HG03060 (cell line): Measurements from ENCODE around the gene ASCC3.
"Not testable (repeated sequence)": the region's sequence is repeated elsewhere in the genome, so short reads cannot be mapped to it uniquely, and the experiment has no call there.

ENCODE experiments used
- ATAC-seq: cut with Tn5 transposase; IDR thresholded peaks from one replicate; pipeline ENCODE4 v1.9.1; 2021; ENCODE audit warnings: low read depth, moderate number of reproducible peaks; ENCODE audit not compliant: unreplicated experiment

The ASCC3 gene

GRCh38 chr6:100880853-100881706 is at the start of gene ASCC3:
Gene ASCC3, minus strand, starts transcription at chr6:100881329. Its CDS starts 13,332 bp downstream, at chr6:100867997.
- peak; percentile 85 for ATAC-seq

- ATAC-seq: no peak
These were observed 44.6 kb upstream of the ASCC3 start for GRCh38 chr6:100925749-100926148.

GRCh38 chr6:100924534-100925227 is 43.6 kb upstream of the ASCC3 start:
- ATAC-seq: no peak

GRCh38 chr6:100923481-100924165 is 42.5 kb upstream of the ASCC3 start:
- ATAC-seq: no peak

- ATAC-seq: no peak
These were observed 39.0 kb upstream of the ASCC3 start for GRCh38 chr6:100920028-100920605.

- ATAC-seq: no peak
These were observed 37.0 kb upstream of the ASCC3 start for GRCh38 chr6:100918152-100918551.

- no peak for ATAC-seq
These were observed 34.7 kb upstream of the ASCC3 start for GRCh38 chr6:100915876-100916275.

GRCh38 chr6:100913400-100914276 is 32.5 kb upstream of the ASCC3 start:
- no peak for ATAC-seq

GRCh38 chr6:100906325-100906724 is 25.2 kb upstream of the ASCC3 start:
- no peak for ATAC-seq

GRCh38 chr6:100905067-100905466 is 23.9 kb upstream of the ASCC3 start:
- no peak for ATAC-seq

- no peak for ATAC-seq
These were observed 23.2 kb upstream of the ASCC3 start for GRCh38 chr6:100904316-100904715.

- no peak for ATAC-seq
These were observed 20.5 kb upstream of the ASCC3 start for GRCh38 chr6:100901582-100901981.

GRCh38 chr6:100899202-100899601 is 18.1 kb upstream of the ASCC3 start:
- ATAC-seq: no peak

- ATAC-seq: no peak
These were observed 16.5 kb upstream of the ASCC3 start for GRCh38 chr6:100897671-100898070.

- ATAC-seq: no peak
These were observed 12.6 kb upstream of the ASCC3 start for GRCh38 chr6:100893743-100894142.

- ATAC-seq: no peak
These were observed 11.6 kb upstream of the ASCC3 start for GRCh38 chr6:100892693-100893092.

- no peak for ATAC-seq
These were observed 11.0 kb upstream of the ASCC3 start for GRCh38 chr6:100892116-100892515.

- ATAC-seq: no peak
These were observed 9.9 kb upstream of the ASCC3 start for GRCh38 chr6:100891079-100891478.

GRCh38 chr6:100890646-100891045 is 9.5 kb upstream of the ASCC3 start:
- not testable (repeated sequence) for ATAC-seq

GRCh38 chr6:100889351-100889750 is 8.2 kb upstream of the ASCC3 start:
- no peak for ATAC-seq
